Right cardiac atrium (tissue), 5 donors: ENCODE measurements around the gene TCTN2. TPM values are rescaled to one million over a fixed set of nuclear protein-coding genes. Genes with fewer than 3 reads are reported as not detected.

ENCODE experiments used
- ATAC-seq, 2 donors: fragments of 200-7000 bp; cut with Tn5 transposase; one replicate each; pipeline versions ENCODE4 v1.8.0 to v1.9.1; 2020; ENCODE audit warnings: moderate library complexity in 2 of 2, mild to moderate bottlenecking in 1 of 2
- DNase-seq, 3 donors: peaks; one replicate each; pipeline ENCODE4 v3.0.0-alpha.2; 2020
- H3K27ac ChIP-seq: one replicate; pipeline ENCODE4 v1.5.1; 2013; ENCODE audit warnings: mild to moderate bottlenecking, low read length, control low read depth, moderate library complexity
- H3K27me3 ChIP-seq: one replicate; pipeline ENCODE4 v1.6.1; 2013; ENCODE audit not compliant: control insufficient read depth, insufficient read depth
- H3K4me1 ChIP-seq: one replicate; pipeline ENCODE4 v1.6.1; 2013; ENCODE audit warnings: low read length; ENCODE audit not compliant: control insufficient read depth, insufficient read depth
- H3K4me3 ChIP-seq: one replicate; pipeline ENCODE4 v1.5.1; 2013; ENCODE audit warnings: low read length, control low read depth
- H3K9me3 ChIP-seq: one replicate; pipeline ENCODE4 v1.6.1; 2013; ENCODE audit warnings: low read length; ENCODE audit not compliant: control insufficient read depth
- WGBS: extraction: QIAGEN DNeasy Blood & Tissue Kit; methylation state at CpG from one replicate; pipeline ENCODE4 v1.1.7; 2013; 5-methylcytosine and 5-hydroxymethylcytosine counted together
- intact Hi-C, 4 donors: fragments of 100-400 bp; cut with DNase I; formaldehyde crosslinking; loops; one replicate each; pipeline versions ENCODE4 v1.11.0 to v1.14.0; 2022 to 2023
- polyA plus RNA-seq: library from polyadenylated mRNA; stranded (reverse); fragments of 200-250 nt; gene quantifications from one replicate; pipeline ENCODE4 v1.2.3, GENCODE V29; 2013
- total RNA-seq, 4 donors: library from RNA; stranded (reverse); fragmentation: NEBNext Ultra II Directional; extraction: Animal tissue kit (Norgen Biotek cat#: 25700); gene quantifications; one replicate each; pipeline ENCODE4 v1.2.1, GENCODE V29; 2021
- donor health status: healthy with polysubstance abuse.
- donor health status: DM: no; HTN: yes; CAD: no.
- donor health status: DM: no; HTN: no; CAD: no.
- donor health status: DM: no; HTN: yes; CAD: no; lungs with severe emphysema.
- donor health status: DM: yes; HTN: yes; CAD: no.

TCTN2 gene
- total and polyA plus RNA-seq, 5 donors = 3.2 to 5.8 (median 4.6) TPM

DNA sequence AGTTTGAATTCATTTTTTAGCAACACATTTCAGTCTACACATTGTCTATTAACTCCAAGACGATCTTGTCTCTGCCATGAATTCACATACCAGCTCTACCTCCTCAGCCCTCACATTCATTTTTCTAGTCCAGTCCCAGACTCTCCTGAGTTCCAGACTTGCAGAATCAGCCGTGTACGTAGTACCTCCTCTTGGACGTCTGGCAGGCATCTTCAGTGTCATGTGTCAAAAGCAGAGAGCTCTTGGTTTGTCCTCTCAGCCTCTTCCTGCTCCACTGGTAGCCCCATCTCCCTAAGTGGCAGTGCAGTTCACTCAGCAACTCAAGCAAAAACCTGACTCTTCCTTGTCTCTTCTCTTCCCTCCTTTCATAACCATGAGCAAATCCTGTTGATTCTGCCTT lies 14.5 kb upstream of the TCTN2 start:
- DNase-seq (no peak), ATAC-seq (peak in 1 of 2 donors; percentile 39)
- intact Hi-C loops = no loop called here
- 64% methylated on average over 4 of the region's 4 CpGs for WGBS
- Histone ChIP-seq H3K27ac (no peak overlapping the region), H3K9me3 (no peaks in the 10 kb centered on the region), H3K27me3 (no peaks in the 10 kb centered on the region), H3K4me1 (no peaks in the 10 kb centered on the region), H3K4me3 (no peak overlapping the region)

- no peak for ATAC-seq
Measured at GRCh38 chr12:123657211-123657610, 13.7 kb upstream of the TCTN2 start.

GRCh38 chr12:123659996-123660727 lies 10.8 kb upstream of the TCTN2 start:
- Histone ChIP-seq H3K27ac (no peak overlapping the region), H3K4me3 (no peak overlapping the region), H3K4me1 (no peaks in the 10 kb centered on the region), H3K27me3 (no peaks in the 10 kb centered on the region), H3K9me3 (no peaks in the 10 kb centered on the region)
- no peak for ATAC-seq
- 80% methylated on average over 5 of the region's 5 CpGs for WGBS
- intact Hi-C loops = no loop called here
- DNase-seq = no peak

More at GRCh38 chr12:123657211-123657610, 13.7 kb upstream of the TCTN2 start:
- intact Hi-C loops = no loop called here
- Histone ChIP-seq H3K4me3 (no peak overlapping the region), H3K4me1 (no peaks in the 10 kb centered on the region), H3K27me3 (no peaks in the 10 kb centered on the region), H3K27ac (no peak overlapping the region), H3K9me3 (no peaks in the 10 kb centered on the region)
- WGBS = 89% methylated on average over 9 of the region's 9 CpGs
- no peak for DNase-seq

GRCh38 chr12:123667771-123668170 lies 3.1 kb upstream of the TCTN2 start:
- no peak for ATAC-seq
- Histone ChIP-seq H3K4me1 (peaks cover 2% of the 10 kb centered on the region), H3K9me3 (no peaks in the 10 kb centered on the region), H3K27ac (no peak overlapping the region), H3K27me3 (no peaks in the 10 kb centered on the region), H3K4me3 (no peak overlapping the region)
- 82% methylated on average over 8 of the region's 8 CpGs for WGBS
- intact Hi-C loops = no loop called here
- DNase-seq = no peak

GRCh38 chr12:123671876-123672275 lies 963 bp downstream of the TCTN2 start:
- no peak overlapping the region for H3K27ac ChIP-seq
- no peaks in the 10 kb centered on the region for H3K9me3 ChIP-seq
- DNase-seq (no peak), ATAC-seq (no peak)
- WGBS = 67% methylated on average over 6 of the region's 6 CpGs
- intact Hi-C loops = no loop called here
- peaks cover 2% of the 10 kb centered on the region for H3K4me1 ChIP-seq
- no peak overlapping the region for H3K4me3 ChIP-seq
- H3K27me3 ChIP-seq = no peaks in the 10 kb centered on the region

DNA sequence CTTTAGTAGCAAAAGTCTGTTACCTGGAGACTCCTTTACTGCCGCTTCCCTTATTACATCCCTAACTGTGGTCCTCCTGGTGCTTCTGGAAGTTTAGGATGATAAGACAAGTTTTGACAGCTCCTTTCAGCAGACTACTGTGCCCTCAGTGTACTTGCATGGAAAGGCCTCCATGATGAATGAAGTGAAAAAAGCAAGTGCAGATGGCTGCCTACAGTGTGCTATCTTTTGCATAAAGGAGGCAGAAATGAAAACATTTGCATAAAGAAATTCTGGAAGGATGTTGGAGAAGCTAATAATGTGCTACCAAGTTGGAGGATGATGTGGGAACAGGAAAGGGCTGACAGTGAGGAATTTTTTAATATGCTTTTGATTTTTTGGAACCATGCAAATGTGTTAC lies 4.5 kb downstream of the TCTN2 start:
- 98% methylated on average over 1 of the region's 1 CpG for WGBS
- intact Hi-C loops = no loop called here
- Histone ChIP-seq H3K9me3 (no peaks in the 10 kb centered on the region), H3K27ac (no peak overlapping the region), H3K4me1 (peaks cover 2% of the 10 kb centered on the region), H3K27me3 (no peaks in the 10 kb centered on the region), H3K4me3 (no peak overlapping the region)
- DNase-seq = no peak
- ATAC-seq = no peak

DNA sequence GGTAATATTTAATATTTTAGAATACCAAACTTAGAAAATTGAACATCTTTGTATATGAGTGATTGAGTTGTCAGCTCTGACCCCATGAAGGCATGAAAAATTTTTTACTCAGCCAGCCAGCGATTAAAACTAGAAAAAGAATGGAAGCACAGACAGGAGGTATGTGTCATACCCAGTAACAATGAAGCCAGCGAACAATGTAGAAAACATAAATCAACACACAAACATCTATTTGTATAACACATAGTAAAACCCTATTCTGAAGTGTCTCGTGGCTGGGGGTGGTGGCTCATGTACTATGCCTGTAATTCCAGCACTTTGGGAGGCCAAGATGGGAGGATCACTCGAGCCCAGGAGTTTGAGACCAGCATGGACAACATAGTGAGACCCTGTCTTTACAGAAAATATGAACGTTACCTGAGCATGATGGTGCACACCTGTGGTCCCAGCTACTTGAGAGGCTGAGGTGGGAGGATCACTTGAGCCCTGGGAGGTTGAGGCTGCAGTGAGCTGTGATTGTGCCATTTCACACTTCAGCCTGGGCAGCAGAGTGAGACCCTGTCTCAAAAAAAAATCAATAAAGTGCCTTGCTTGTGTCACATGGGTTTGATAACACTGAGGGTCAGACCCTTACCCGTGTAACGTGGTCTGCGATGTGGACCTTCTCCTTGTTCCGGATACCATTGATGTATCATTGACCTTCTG lies 5.9 kb downstream of the TCTN2 start:
- no peaks in the 10 kb centered on the region for H3K9me3 ChIP-seq

DNA sequence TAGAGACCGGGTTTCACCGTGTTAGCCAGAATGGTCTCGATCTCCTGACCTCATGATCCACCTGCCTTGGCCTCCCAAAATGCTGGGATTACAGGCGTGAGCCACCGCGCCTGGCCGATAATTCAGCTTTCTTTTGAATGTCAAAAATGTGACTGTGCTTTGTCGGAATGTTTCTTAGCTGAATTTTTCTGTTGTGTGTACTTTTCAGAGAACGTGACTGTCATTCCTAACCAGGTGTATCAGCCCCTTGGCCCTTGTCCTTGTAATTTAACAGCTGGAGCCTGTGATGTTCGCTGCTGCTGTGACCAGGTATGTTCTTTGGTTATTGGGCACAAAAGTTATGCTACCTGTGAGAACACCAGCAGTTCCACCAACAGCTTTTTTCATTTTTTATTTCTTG lies 8.1 kb downstream of the TCTN2 start:
- intact Hi-C loops = no loop called here
- no peak for DNase-seq
- Histone ChIP-seq H3K27ac (no peak overlapping the region), H3K27me3 (no peaks in the 10 kb centered on the region), H3K9me3 (no peaks in the 10 kb centered on the region), H3K4me1 (no peaks in the 10 kb centered on the region), H3K4me3 (no peak overlapping the region)
- no peak for ATAC-seq
- 96% methylated on average over 10 of the region's 10 CpGs for WGBS

More for the DNA sequence above, 5.9 kb downstream of the TCTN2 start:
- no peaks in the 10 kb centered on the region for H3K27me3 ChIP-seq
- intact Hi-C loops = no loop called here
- H3K4me1 ChIP-seq = peaks cover 2% of the 10 kb centered on the region
- DNase-seq (no peak), ATAC-seq (no peak)
- no peak overlapping the region for H3K4me3 ChIP-seq
- H3K27ac ChIP-seq = no peak overlapping the region
- 93% methylated on average over 9 of the region's 9 CpGs for WGBS

GRCh38 chr12:123681605-123682004 lies 10.7 kb downstream of the TCTN2 start:
- no peak overlapping the region for H3K4me3 ChIP-seq
- intact Hi-C loops = no loop called here
- H3K9me3 ChIP-seq = no peaks in the 10 kb centered on the region
- no peak overlapping the region for H3K27ac ChIP-seq
- WGBS = 83% methylated on average over 2 of the region's 2 CpGs
- ATAC-seq = no peak
- DNase-seq = no peak
- H3K27me3 ChIP-seq = no peaks in the 10 kb centered on the region
- H3K4me1 ChIP-seq = no peaks in the 10 kb centered on the region

DNA sequence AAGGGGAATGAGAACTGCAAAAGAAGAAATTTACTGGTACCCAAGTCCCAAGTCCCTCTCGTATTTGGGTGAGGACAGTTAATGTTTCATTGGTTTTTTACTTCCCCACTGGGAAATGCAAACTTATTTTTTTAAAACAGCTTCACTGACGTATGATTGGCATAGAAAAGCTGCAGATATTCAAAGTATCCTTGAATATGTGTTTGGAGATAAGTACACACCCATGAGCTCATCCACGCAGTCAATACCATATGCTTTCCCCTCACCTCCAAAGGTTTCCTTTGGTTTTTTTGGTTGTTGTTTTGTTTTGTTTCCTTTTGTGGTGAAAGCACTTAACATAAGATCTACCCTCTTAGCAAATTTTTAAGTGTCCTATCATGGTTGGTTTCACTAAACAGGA lies 13.1 kb downstream of the TCTN2 start:
- 88% methylated on average over 3 of the region's 3 CpGs for WGBS
- ATAC-seq = no peak

DNA sequence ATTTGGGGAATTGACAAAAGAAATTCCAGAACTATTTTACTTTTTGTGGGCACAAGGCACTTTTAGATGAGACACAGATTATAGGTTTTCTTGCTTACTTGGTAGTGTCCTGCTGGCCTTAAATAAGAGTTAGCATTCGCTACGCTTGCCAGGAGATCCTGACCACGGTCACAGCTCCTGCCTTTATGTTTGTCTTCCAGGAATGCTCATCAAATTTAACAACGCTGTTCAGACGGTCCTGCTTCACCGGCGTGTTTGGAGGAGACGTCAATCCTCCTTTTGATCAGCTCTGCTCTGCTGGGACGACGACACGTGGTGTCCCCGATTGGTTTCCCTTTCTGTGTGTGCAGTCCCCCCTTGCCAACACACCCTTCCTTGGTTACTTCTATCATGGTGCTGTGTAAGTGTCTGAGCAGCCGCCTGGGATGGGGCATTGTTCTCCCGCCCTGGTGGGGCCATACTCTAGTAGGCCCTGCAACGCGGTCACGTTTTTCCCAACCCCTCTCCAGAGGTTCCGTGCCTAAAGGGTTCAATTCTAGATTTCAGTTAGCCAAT lies 15.8 kb downstream of the TCTN2 start:
- 96% methylated on average over 18 of the region's 18 CpGs for WGBS

More for the DNA sequence above, 13.1 kb downstream of the TCTN2 start:
- no peak overlapping the region for H3K27ac ChIP-seq
- DNase-seq = no peak
- no peaks in the 10 kb centered on the region for H3K9me3 ChIP-seq
- H3K4me1 ChIP-seq = no peaks in the 10 kb centered on the region
- H3K4me3 ChIP-seq = no peak overlapping the region
- no peaks in the 10 kb centered on the region for H3K27me3 ChIP-seq
- intact Hi-C loops = no loop called here

More for the DNA sequence above, 15.8 kb downstream of the TCTN2 start:
- no peaks in the 10 kb centered on the region for H3K9me3 ChIP-seq
- H3K27ac ChIP-seq = no peak overlapping the region
- DNase-seq = no peak
- no peak for ATAC-seq
- no peak overlapping the region for H3K4me3 ChIP-seq
- H3K4me1 ChIP-seq = no peaks in the 10 kb centered on the region
- intact Hi-C loops = no loop called here
- H3K27me3 ChIP-seq = no peaks in the 10 kb centered on the region
